NCI-H2171 treated with DMSO at 0.1 percent for 48 hours (cell line): ENCODE results near the gene CLEC4A.
"Not testable (repeated sequence)": the region's sequence is repeated elsewhere in the genome, so short reads cannot be mapped to it uniquely, and the experiment has no call there.

ENCODE experiments used
- DNase-seq: peaks from one replicate; lab custom pipeline; 2025; lab: John Stamatoyannopoulos, UW

CLEC4A gene

DNA sequence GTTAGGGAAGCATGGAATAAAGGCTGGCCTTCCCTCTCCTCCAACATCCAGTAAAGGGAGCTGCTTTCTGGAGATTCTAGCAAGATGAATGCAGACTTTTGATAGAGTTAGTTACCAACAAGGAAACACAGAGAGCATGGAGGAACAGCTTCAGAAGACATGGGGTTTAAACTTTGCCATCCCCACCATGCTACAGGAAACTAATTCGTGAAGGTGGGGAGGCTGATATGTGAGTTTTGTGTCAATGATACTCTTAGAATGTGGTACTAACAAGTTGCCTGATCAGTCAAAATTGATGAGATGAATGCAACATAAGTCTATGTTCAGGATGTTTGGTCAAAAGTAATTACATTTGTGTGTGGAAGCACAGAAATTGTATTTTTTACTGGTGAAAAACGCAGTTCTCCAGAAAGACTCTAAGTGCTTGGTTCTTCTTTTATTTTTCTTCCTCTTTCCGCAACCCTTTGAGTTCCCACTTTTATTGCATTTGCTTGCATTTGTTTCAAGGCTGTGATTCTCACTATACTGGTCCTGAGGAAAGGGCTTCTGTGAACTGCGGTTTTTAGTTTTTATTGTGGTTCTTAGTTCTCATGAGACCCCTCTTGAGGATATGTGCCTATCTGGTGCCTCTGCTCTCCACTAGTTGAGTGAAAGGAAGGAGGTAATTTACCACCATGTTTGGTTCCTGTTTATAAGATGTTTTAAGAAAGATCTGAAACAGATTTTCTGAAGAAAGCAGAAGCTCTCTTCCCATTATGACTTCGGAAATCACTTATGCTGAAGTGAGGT is at the start of gene CLEC4A:
CLEC4A (plus strand) TSS at position 494 of the 789 bp plus-strand sequence; CDS start at position 756, 262 bp downstream.
- no peak for DNase-seq

- DNase-seq = no peak
These were observed 47.5 kb upstream of the CLEC4A start for GRCh38 chr12:8075935-8076334.

GRCh38 chr12:8076366-8076765 is 47.1 kb upstream of the CLEC4A start:
- no peak for DNase-seq

GRCh38 chr12:8077207-8077606 is 46.2 kb upstream of the CLEC4A start:
- DNase-seq = peak; percentile 82

- DNase-seq = peak; percentile 96
These were observed 45.0 kb upstream of the CLEC4A start for GRCh38 chr12:8078398-8078797.

- DNase-seq = no peak
These were observed 44.5 kb upstream of the CLEC4A start for GRCh38 chr12:8078916-8079315.

- DNase-seq = no peak
These were observed 43.3 kb upstream of the CLEC4A start for GRCh38 chr12:8080120-8080519.

DNA sequence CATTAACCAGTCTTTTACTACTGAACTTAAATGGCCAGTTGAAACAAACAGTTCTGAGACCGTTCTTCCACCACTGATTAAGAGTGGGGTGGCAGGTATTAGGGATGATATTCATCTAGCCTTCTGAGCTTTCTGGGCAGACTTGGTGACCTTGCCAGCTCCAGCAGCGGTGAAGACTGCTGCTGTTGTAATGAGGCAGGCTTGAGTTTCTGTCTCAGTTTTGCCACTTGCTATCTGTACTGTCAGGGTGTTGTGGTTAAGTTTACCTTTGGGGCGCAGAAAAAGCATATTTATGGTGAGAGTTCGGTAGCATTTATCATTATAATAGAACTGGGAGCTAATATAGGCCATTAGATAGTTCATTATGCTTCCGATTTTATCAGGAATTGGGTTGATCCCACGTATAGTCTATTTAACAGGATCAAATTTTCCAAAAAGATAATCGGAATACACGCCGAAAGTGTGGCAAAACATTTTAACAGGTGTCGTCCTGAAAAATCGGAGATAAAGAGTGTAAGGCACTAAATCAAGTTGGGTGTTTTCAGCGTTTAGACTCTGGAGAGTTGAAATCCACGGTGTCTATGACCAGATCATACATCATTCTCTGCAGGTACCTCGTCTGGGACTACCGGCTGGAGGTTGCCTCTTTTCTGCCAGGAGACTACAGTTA is 42.0 kb upstream of the CLEC4A start:
- peak; percentile 92 for DNase-seq

DNA sequence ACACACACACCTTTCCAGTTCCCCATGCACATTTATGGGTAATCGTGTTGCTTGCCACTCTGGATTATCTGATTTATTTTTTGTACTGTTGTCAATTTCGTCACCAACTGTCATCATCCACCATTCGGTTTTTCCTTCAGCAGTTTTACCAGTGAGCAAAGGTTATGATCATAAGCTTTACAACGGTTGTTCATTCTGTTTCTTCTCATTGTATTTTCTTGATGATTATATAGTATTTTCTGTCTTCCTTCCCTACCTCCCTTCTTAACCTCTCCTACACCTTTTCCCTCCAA is 40.7 kb upstream of the CLEC4A start:
- no peak for DNase-seq

DNA sequence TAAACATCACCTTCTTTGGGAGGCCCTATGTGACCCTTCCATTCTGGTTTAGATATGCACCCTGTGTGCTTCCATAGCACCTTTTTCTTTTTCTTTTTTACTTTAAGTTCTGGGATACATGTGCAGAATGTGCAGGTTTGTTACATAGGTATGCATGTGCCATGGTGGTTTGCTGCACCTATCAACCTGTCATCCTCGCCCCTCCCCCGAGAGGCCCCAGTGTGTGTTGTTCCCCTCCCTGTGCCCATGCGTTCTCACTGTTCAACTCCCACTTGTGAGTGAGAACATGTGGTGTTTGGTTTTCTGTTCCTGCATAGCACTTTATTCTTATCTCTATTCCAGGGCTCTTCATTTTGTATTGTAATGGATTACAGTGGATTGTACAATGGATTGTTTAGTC is 39.1 kb upstream of the CLEC4A start:
- DNase-seq = not testable (repeated sequence)

GRCh38 chr12:8087666-8088065 is 35.8 kb upstream of the CLEC4A start:
- DNase-seq = no peak

- DNase-seq = no peak
These were observed 34.8 kb upstream of the CLEC4A start for GRCh38 chr12:8088574-8088973.

DNA sequence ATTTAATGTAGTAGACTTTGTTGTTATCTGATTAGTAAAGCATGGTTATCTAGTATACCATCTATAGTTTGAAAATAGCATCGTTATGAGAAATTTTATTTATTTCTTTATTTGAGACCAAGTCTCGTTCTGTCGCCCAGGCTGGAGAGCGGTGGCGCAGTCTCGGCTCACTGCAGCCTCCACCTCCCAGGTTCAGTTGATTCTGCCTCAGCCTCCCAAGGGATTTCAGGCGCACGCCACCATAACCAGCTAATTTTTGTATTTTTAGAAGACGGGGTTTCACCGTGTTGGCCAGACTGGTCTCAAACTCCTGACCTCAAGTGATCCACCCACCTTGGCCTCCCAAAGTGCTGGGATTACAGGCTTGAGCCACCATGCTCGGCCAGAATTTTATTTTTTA is 34.1 kb upstream of the CLEC4A start:
- DNase-seq = not testable (repeated sequence)

GRCh38 chr12:8089716-8090115 is 33.7 kb upstream of the CLEC4A start:
- DNase-seq = no peak

GRCh38 chr12:8093291-8093690 is 30.1 kb upstream of the CLEC4A start:
- DNase-seq = no peak

- no peak for DNase-seq
These were observed 27.0 kb upstream of the CLEC4A start for GRCh38 chr12:8096281-8096915.

GRCh38 chr12:8099235-8099634 is 24.2 kb upstream of the CLEC4A start:
- no peak for DNase-seq

GRCh38 chr12:8108808-8109398 is 14.5 kb upstream of the CLEC4A start:
- DNase-seq = peak; percentile 97

GRCh38 chr12:8113117-8113516 is 10.3 kb upstream of the CLEC4A start:
- not testable (repeated sequence) for DNase-seq

GRCh38 chr12:8120072-8120713 is 3.2 kb upstream of the CLEC4A start:
- DNase-seq = no peak

- no peak for DNase-seq
These were observed 3.7 kb downstream of the CLEC4A start for GRCh38 chr12:8127138-8127537.

DNA sequence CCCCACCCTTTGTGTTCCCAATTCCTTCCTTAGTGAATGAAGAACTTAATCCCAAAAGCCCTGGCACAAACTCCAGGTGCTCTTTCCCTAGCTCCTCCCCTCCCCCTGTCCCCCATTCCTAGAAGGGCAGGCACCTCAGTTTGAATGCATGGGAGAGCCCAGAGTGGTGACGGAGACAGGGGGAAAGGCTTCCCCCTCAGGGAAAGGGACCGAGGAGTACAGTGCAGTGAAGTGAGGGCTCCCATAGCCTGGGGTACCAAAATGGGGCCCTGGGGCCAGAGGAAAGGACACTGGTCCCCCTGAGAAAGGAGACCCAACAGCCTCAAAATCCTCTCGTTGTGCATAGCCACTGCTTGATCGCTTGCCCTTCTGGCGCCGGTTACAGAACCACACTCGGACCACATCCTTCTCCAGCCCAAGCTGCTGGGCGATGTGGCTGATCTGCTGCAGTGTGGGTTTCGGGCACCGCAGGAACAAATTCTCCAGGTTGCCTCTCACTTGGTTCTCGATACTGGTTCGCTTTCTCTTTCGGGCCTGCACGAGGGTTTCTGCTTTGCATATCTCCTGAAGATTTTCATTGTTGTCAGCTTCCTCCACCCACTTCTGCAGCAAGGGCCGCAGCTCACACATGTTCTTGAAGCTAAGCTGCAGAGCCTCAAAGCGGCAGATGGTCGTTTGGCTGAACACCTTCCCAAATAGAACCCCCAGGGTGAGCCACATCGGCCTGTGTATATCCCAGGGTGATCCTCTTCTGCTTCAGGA is 10.4 kb downstream of the CLEC4A start:
- peak; percentile 80 for DNase-seq
